Ovary (tissue), 3 donors: ENCODE measurements around the gene SNORC.

Experiments
- EP300 ChIP-seq: sonication (generic); formaldehyde crosslinking; IDR thresholded peaks from one replicate; pipeline ENCODE4 v1.6.1; 2017; ENCODE audit warnings: antibody characterized with exemption
- TF ChIP-seq, protein P1 (sequence below), 3 donors: fragments of 450-650 bp in 2 of 3; fragments of 200-600 bp in 1 of 3; IDR thresholded peaks; one replicate each; pipeline versions ENCODE4 v1.5.1 to v1.8.0; 2016 to 2022; ENCODE audit warnings: antibody characterized with exemption in 3 of 3, mild to moderate bottlenecking in 1 of 3
- donor health status: DM: no; HTN: no; CAD: no.

DNA sequence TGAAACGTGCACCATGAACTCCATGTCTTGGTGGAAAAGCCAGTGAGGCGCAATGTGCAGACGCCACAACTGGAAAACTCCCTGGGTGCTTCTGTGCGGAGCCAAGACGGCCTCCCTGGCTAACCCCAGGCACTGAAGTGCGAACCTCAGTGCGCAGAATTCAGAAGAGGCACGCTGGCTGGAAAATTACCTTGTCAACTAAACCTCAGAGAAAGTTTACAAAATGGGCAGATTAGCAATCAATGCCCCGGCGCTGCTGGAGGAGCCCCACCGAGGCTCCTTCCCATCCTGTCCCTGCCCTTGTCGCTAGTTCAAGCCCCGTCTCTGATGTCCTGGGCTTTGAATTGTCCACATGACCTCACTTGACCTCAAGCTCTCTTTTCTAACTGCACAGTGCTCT, 22.2 kb downstream of the SNORC start:
- TF ChIP-seq EP300 = no peak
- TF ChIP-seq, protein P1, sequence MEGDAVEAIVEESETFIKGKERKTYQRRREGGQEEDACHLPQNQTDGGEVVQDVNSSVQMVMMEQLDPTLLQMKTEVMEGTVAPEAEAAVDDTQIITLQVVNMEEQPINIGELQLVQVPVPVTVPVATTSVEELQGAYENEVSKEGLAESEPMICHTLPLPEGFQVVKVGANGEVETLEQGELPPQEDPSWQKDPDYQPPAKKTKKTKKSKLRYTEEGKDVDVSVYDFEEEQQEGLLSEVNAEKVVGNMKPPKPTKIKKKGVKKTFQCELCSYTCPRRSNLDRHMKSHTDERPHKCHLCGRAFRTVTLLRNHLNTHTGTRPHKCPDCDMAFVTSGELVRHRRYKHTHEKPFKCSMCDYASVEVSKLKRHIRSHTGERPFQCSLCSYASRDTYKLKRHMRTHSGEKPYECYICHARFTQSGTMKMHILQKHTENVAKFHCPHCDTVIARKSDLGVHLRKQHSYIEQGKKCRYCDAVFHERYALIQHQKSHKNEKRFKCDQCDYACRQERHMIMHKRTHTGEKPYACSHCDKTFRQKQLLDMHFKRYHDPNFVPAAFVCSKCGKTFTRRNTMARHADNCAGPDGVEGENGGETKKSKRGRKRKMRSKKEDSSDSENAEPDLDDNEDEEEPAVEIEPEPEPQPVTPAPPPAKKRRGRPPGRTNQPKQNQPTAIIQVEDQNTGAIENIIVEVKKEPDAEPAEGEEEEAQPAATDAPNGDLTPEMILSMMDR (IDR thresholded peaks at IDR 0.05) = no peak
